PC-9 (cell line): ENCODE measurements around the gene OR1C1.

Experiments
- CTCF ChIP-seq: fragments of 200-600 bp; sonication (generic); conservative IDR thresholded peaks from 2 replicates; pipeline ENCODE4 v1.6.1; 2017; ENCODE audit warnings: mixed run types, antibody characterized with exemption, mild to moderate bottlenecking, moderate library complexity
- EZH2 ChIP-seq: fragments of 200-600 bp; sonication (generic); IDR thresholded peaks from 2 replicates; pipeline ENCODE4 v1.8.0; 2017; ENCODE audit warnings: antibody characterized with exemption, low read depth

GRCh38 chr1:247747616-247748015, 12.7 kb downstream of the OR1C1 start:
- TF ChIP-seq CTCF, result no peak
- no peak for TF ChIP-seq EZH2
